HL-60 (cell line): Measurements from ENCODE around the gene OR6N1.

Experiments used
- DNase-seq, 2 experiments: peaks; one replicate each; pipeline ENCODE4 v3.0.0-alpha.2; 2010 to 2020; ENCODE audit warnings: low read depth in 1 of 2, low spot score in 1 of 2
- H3K27ac ChIP-seq: fragments of 250-450 bp; sonication (Bioruptor Pico); replicated peaks from 2 replicates; pipeline ENCODE4 v1.5.1; 2020; ENCODE audit warnings: mild to moderate bottlenecking, moderate library complexity
- H3K27me3 ChIP-seq: fragments of 250-450 bp; sonication (Bioruptor Pico); 2 replicates; pipeline ENCODE4 v1.5.1; 2021; ENCODE audit warnings: mild to moderate bottlenecking, moderate library complexity; ENCODE audit not compliant: insufficient read depth, poor library complexity, severe bottlenecking
- H3K4me3 ChIP-seq: replicated peaks from 2 replicates; pipeline ENCODE4 v1.5.1; 2011; ENCODE audit warnings: mild to moderate bottlenecking, control low read depth, low read length; ENCODE audit not compliant: insufficient read depth
- CTCF ChIP-seq: IDR thresholded peaks from one replicate; pipeline ENCODE4 v1.5.1; 2011; ENCODE audit warnings: low read length, control low read depth, inconsistent platforms; ENCODE audit not compliant: insufficient read depth
- GABPA ChIP-seq: IDR thresholded peaks from 2 replicates; pipeline ENCODE4 v1.6.1; 2012; ENCODE audit warnings: low read depth
- POLR2AphosphoS5 ChIP-seq: IDR thresholded peaks from 2 replicates; pipeline ENCODE4 v1.6.1; 2012; ENCODE audit warnings: low read depth
- REST ChIP-seq: IDR thresholded peaks from 2 replicates; pipeline ENCODE4 v1.6.1; 2012; ENCODE audit warnings: low read depth; ENCODE audit not compliant: insufficient replicate concordance
- SPI1 ChIP-seq: IDR thresholded peaks from 2 replicates; pipeline ENCODE4 v1.6.1; 2012; ENCODE audit warnings: low read depth, mild to moderate bottlenecking, borderline replicate concordance
- long read RNA-seq: library from polyadenylated mRNA; unstranded; transcript quantifications from one replicate; pipeline ENCODE4 v2.0.0, GENCODE V29; 2020

The OR6N1 gene
- long read RNA-seq, result 0 reads

- no peak within 1 kb of the TSS for H3K27ac ChIP-seq
- H3K4me3 ChIP-seq, result no peak within 1 kb of the TSS
- H3K27me3 ChIP-seq, result no peaks in the 10 kb centered on the region
- DNase-seq, result no peak
- TF ChIP-seq GABPA (no peak), SPI1 (no peak), POLR2AphosphoS5 (no peak), REST (no peak), CTCF (no peak)
Measured at GRCh38 chr1:158771950-158772866, at the start of gene OR6N1. Gene OR6N1, minus strand, starts transcription at chr1:158772195. Its CDS starts 5,513 bp downstream, at chr1:158766682.

- TF ChIP-seq REST, result no peak
- no peak for TF ChIP-seq CTCF
- TF ChIP-seq SPI1, result no peak
- TF ChIP-seq GABPA, result no peak
- DNase-seq, result no peak
- no peak overlapping the region for H3K27ac ChIP-seq
Measured at GRCh38 chr1:158821723-158822122, 49.7 kb upstream of the OR6N1 start.

GRCh38 chr1:158819461-158820443, 47.8 kb upstream of the OR6N1 start:
- no peak overlapping the region for H3K4me3 ChIP-seq
- peak overlapping the region; percentile 72 for H3K27ac ChIP-seq
- TF ChIP-seq POLR2AphosphoS5 (no peak), GABPA (0 out of 2 replicates have a peak, but pooled peaks have one; percentile 21), SPI1 (no peak)
- peak in 1 of 2 experiments; percentile 21 for DNase-seq
- no peaks in the 10 kb centered on the region for H3K27me3 ChIP-seq

More at GRCh38 chr1:158821723-158822122, 49.7 kb upstream of the OR6N1 start:
- Histone ChIP-seq H3K27me3 (no peaks in the 10 kb centered on the region), H3K4me3 (no peak overlapping the region)

GRCh38 chr1:158818975-158819431, 47.0 kb upstream of the OR6N1 start:
- TF ChIP-seq GABPA, result no peak
- TF ChIP-seq REST, result no peak
- no peak for TF ChIP-seq POLR2AphosphoS5
- TF ChIP-seq CTCF, result no peak
- TF ChIP-seq SPI1, result no peak
- Histone ChIP-seq H3K4me3 (no peak overlapping the region), H3K27ac (peak overlapping the region; percentile 72), H3K27me3 (no peaks in the 10 kb centered on the region)
- DNase-seq, result no peak
